ENCODE results near the gene APEH.

DNA sequence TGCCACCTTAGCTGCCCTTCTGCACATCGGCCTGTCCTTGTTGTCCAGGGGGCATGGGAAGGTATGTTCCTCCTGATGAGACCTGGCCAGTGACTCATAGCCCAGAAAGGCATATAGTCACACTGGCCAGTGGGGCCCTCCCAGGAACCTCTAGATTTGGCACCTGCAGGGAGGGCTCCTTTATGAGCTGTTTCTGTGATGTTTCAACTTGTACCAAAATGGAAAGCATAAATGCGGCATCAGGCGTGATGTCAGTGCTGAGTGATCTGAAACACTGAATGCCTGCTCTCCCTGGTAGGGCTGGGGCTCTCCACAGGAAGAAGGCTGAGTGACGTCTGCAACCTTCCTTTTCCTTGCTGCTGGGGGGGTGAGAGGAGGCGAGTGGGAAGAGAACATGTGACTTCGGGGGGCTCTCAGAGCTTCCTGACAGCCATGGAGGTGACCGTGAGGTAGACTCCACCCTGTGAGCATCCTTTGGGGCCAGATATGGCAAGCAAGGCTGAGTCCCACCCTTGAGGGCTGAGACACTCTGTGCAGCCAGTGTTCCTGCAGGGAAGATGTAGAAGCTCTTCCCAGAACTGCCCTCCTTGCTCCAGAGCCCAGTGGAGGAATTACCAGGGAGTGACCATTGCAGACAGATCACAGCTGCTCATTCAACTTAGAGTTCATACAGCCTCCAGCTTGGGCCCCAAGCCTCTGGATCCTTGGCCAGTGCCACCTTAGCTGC is 37.1 kb upstream of the APEH start:
- TF ChIP-seq ZNF600 (tag by site-specific recombination; IDR thresholded peaks at IDR 0.05) (no peak), ZNF16 (tag by site-specific recombination; IDR thresholded peaks at IDR 0.05; ENCODE audit: low read depth) (no peak), ZNF121 (tag by site-specific recombination; IDR thresholded peaks at IDR 0.05) (no peak), ZNF350 (tag by site-specific recombination; IDR thresholded peaks at IDR 0.05) (no peak), ZNF654 (tag by site-specific recombination; IDR thresholded peaks at IDR 0.05; ENCODE audit: low read depth) (no peak), ZNF138 (tag by site-specific recombination; IDR thresholded peaks at IDR 0.05; ENCODE audit: borderline replicate concordance) (no peak), OVOL3 (tag by site-specific recombination; IDR thresholded peaks at IDR 0.05) (no peak), ZNF777 (tag by site-specific recombination; IDR thresholded peaks at IDR 0.05; ENCODE audit: borderline replicate concordance) (no peak), ZNF274 (IDR thresholded peaks at IDR 0.05; ENCODE audit: low read length) (no peak), ZNF274 (tag by site-specific recombination; IDR thresholded peaks at IDR 0.05; ENCODE audit: borderline replicate concordance) (no peak)
- TF ChIP-seq, protein P1, sequence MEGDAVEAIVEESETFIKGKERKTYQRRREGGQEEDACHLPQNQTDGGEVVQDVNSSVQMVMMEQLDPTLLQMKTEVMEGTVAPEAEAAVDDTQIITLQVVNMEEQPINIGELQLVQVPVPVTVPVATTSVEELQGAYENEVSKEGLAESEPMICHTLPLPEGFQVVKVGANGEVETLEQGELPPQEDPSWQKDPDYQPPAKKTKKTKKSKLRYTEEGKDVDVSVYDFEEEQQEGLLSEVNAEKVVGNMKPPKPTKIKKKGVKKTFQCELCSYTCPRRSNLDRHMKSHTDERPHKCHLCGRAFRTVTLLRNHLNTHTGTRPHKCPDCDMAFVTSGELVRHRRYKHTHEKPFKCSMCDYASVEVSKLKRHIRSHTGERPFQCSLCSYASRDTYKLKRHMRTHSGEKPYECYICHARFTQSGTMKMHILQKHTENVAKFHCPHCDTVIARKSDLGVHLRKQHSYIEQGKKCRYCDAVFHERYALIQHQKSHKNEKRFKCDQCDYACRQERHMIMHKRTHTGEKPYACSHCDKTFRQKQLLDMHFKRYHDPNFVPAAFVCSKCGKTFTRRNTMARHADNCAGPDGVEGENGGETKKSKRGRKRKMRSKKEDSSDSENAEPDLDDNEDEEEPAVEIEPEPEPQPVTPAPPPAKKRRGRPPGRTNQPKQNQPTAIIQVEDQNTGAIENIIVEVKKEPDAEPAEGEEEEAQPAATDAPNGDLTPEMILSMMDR (tag by site-specific recombination; IDR thresholded peaks at IDR 0.05): no peak
- TF ChIP-seq, protein P2, sequence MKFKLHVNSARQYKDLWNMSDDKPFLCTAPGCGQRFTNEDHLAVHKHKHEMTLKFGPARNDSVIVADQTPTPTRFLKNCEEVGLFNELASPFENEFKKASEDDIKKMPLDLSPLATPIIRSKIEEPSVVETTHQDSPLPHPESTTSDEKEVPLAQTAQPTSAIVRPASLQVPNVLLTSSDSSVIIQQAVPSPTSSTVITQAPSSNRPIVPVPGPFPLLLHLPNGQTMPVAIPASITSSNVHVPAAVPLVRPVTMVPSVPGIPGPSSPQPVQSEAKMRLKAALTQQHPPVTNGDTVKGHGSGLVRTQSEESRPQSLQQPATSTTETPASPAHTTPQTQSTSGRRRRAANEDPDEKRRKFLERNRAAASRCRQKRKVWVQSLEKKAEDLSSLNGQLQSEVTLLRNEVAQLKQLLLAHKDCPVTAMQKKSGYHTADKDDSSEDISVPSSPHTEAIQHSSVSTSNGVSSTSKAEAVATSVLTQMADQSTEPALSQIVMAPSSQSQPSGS (tag by site-specific recombination; IDR thresholded peaks at IDR 0.05; ENCODE audit: low read depth): no peak
- TF ChIP-seq, protein P3, sequence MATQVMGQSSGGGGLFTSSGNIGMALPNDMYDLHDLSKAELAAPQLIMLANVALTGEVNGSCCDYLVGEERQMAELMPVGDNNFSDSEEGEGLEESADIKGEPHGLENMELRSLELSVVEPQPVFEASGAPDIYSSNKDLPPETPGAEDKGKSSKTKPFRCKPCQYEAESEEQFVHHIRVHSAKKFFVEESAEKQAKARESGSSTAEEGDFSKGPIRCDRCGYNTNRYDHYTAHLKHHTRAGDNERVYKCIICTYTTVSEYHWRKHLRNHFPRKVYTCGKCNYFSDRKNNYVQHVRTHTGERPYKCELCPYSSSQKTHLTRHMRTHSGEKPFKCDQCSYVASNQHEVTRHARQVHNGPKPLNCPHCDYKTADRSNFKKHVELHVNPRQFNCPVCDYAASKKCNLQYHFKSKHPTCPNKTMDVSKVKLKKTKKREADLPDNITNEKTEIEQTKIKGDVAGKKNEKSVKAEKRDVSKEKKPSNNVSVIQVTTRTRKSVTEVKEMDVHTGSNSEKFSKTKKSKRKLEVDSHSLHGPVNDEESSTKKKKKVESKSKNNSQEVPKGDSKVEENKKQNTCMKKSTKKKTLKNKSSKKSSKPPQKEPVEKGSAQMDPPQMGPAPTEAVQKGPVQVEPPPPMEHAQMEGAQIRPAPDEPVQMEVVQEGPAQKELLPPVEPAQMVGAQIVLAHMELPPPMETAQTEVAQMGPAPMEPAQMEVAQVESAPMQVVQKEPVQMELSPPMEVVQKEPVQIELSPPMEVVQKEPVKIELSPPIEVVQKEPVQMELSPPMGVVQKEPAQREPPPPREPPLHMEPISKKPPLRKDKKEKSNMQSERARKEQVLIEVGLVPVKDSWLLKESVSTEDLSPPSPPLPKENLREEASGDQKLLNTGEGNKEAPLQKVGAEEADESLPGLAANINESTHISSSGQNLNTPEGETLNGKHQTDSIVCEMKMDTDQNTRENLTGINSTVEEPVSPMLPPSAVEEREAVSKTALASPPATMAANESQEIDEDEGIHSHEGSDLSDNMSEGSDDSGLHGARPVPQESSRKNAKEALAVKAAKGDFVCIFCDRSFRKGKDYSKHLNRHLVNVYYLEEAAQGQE (tag by site-specific recombination; IDR thresholded peaks at IDR 0.05): no peak
- TF ChIP-seq, protein P4, sequence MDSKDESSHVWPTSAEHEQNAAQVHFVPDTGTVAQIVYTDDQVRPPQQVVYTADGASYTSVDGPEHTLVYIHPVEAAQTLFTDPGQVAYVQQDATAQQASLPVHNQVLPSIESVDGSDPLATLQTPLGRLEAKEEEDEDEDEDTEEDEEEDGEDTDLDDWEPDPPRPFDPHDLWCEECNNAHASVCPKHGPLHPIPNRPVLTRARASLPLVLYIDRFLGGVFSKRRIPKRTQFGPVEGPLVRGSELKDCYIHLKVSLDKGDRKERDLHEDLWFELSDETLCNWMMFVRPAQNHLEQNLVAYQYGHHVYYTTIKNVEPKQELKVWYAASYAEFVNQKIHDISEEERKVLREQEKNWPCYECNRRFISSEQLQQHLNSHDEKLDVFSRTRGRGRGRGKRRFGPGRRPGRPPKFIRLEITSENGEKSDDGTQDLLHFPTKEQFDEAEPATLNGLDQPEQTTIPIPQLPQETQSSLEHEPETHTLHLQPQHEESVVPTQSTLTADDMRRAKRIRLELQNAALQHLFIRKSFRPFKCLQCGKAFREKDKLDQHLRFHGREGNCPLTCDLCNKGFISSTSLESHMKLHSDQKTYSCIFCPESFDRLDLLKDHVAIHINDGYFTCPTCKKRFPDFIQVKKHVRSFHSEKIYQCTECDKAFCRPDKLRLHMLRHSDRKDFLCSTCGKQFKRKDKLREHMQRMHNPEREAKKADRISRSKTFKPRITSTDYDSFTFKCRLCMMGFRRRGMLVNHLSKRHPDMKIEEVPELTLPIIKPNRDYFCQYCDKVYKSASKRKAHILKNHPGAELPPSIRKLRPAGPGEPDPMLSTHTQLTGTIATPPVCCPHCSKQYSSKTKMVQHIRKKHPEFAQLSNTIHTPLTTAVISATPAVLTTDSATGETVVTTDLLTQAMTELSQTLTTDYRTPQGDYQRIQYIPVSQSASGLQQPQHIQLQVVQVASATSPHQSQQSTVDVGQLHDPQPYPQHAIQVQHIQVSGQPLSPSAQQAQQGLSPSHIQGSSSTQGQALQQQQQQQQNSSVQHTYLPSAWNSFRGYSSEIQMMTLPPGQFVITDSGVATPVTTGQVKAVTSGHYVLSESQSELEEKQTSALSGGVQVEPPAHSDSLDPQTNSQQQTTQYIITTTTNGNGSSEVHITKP (tag by site-specific recombination; IDR thresholded peaks at IDR 0.05): no peak
